GM12874 (cell line): ENCODE results near the gene TBX19.

Source experiments
- CTCF ChIP-seq: IDR thresholded peaks from 2 replicates; pipeline ENCODE4 v1.5.1; 2011; ENCODE audit warnings: low read depth, mild to moderate bottlenecking, control low read depth, low read length, moderate library complexity; ENCODE audit not compliant: insufficient read depth

Gene TBX19

GRCh38 chr1:168347630-168348029 lies 67.0 kb downstream of the TBX19 start:
- TF ChIP-seq CTCF: no peak

GRCh38 chr1:168348146-168348709 lies 67.6 kb downstream of the TBX19 start:
- TF ChIP-seq CTCF: no peak

GRCh38 chr1:168360151-168361021 lies 79.7 kb downstream of the TBX19 start:
- no peak for TF ChIP-seq CTCF

- TF ChIP-seq CTCF: no peak
These were observed 80.6 kb downstream of the TBX19 start for GRCh38 chr1:168361252-168361651.

- TF ChIP-seq CTCF: no peak
These were observed 82.3 kb downstream of the TBX19 start for GRCh38 chr1:168362991-168363390.
